GM21367 (cell line): ENCODE measurements around the gene TPO.

Source experiments
- ATAC-seq: cut with Tn5 transposase; IDR thresholded peaks from one replicate; pipeline ENCODE4 v1.9.1; 2021; ENCODE audit not compliant: unreplicated experiment

The TPO gene

DNA sequence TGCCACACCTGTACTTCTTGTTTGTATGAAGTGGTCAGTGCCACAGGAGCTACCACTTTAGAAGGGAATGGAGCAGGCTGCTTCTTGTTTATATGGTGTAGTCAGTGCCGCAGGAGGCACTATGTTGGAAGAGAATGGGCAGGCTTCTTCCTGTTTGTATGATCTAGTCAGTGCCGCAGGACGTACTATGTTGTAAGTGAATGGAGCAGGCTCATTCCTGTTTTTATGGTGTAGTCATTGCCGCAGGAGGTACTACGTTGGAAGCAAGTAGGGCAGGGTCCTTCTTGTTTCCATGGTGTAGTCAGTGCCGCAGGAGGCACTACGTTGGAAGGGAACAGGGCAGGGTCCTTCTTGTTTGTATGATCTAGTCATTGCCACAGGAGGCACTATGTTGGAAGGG is 27.3 kb downstream of the TPO start:
- ATAC-seq = no peak

DNA sequence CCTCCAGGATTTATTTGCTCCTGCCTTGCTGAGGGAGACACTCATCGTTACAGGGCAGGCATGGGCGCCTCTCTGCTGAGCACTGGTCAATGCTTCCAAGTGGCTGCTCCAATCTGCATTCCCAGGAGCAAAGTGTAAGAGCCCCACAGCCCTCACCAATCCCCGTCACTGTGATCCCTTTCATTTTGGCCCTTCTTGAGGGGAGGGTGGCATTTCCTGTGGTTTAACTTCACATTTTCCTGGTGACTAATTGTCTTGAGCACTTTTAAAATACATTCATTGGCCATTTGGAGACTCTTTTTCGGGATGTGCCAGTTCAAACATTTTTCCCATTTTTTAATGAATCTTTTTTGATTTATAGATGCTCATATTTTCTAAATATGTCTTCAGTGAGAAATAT is 33.0 kb downstream of the TPO start:
- ATAC-seq = no peak

DNA sequence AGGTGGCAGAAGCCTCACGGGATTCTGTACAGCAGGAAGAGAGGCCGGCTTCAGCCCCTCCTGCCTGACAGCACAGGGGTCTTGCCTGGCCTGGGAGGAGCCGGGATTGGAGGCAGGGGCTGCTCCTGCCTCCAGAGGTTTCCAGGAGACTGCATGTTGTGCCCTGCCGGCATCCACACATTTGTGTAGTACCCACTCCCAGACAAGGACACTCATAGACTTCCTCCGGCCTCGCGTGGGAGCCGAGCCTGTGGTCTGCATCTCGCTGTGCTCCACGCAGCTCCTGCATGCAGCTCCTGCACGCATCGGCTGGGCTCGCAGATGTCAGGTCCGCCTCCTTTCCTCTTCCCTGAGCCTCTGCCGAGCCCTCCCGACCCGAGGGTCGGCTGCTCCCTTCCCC is 34.7 kb downstream of the TPO start:
- no peak for ATAC-seq

DNA sequence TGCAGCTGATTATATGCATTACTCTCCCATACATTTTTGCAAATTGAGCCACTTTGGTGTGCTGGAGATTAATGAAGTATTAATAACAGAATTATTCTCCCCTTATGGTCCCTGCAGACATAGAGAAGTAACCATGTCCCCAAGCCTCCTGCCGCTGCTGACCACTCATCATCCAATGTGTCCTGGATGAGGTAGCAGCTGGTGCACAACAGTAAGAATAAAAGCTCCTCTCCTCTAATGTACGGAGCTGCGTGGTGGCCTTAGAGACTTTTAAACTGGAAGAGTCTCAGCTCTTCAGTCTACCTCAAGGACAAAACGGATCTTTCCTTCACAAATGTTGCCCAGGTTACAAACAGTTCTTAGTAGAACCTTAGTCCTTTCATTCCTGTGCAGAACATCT is 37.7 kb downstream of the TPO start:
- no peak for ATAC-seq

DNA sequence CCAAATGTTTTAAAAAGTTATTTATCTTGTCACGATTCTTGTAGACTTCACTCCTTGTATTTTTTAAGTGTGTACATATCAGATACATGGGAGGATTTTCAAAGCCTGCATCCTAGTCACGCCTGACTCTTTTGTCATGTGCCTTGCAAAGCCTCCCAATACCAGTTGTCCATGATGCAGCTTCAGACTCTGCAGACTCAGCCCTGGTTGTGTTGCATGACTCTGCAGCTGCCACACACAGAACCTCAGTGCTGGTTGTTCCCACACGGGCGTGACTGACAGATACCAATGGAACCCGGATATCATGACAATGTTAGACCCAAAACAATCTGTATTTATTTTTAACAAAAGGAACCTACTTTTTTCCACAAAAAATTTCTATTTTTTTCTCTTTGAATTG is 38.2 kb downstream of the TPO start:
- no peak for ATAC-seq

DNA sequence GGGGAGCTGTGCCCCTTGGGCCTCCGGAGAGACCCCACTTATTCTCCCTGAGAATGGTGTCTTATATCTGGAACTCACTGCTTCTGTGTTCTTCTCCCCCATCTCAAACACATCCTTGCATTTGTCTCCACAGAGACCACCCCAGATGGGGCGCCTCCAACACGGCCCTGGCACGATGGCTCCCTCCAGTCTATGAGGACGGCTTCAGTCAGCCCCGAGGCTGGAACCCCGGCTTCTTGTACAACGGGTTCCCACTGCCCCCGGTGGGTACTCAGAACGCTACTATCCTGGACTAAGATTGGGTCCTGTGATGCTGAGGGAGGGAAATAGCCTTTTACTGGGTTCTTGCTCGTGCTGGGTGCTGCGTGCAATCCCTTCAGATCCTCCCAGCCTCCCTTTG is 40.3 kb downstream of the TPO start:
- ATAC-seq = no peak

DNA sequence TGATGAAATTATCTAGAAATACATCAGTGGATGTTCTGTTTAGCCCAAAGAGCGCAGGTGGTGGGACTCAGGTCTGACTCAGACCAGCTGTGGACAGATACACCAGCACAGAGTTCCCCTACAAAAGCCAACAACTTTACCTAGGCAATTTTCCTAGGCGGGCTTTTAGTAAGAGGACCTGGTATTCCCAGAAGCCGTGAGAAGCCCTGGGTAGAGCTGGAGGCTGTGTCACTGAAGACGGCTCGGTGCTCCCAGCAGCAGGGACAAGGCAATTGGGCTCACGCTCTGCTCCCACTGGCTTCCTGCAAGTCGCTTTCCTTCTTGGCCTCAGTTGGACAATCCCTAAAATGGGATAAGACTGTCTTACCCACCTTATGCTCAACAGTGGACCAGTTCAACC is 41.1 kb downstream of the TPO start:
- ATAC-seq = no peak

DNA sequence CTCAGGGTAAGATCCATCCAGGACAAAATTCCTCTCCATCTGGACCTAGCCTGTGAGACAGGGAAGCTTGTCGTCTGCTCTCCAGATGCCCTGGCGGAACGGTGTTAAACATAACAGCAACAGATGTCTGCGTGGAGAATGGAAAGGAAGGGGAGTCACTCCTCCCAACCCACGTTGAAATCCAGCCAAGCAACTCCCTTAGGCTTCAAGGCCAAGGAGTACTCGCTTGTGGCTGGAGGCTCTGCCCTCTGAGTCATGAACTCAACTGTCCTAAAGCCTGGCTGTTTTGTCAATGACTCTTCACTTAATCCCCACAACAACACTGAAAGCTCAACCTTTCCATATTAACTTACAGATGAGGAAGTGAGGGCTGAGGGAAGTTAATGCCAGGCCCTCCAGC is 42.2 kb downstream of the TPO start:
- no peak for ATAC-seq

DNA sequence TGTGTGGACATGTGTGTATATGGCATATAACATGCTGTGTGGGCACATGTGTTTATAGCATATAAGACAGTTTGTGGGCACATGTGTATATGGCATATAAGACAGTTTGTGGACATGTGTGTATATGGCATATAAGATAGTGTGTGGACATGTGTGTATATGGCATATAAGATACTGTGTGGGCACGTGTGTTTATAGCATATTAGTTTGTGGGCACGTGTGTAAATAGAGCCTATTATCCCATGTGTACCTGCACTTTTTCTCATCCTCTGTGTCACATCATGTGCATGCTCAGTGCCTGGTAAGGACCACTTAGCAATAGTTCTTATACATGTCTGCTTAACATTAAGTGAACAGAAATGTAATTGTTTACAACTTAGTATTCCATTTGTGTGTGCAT is 45.2 kb downstream of the TPO start:
- ATAC-seq = no peak

DNA sequence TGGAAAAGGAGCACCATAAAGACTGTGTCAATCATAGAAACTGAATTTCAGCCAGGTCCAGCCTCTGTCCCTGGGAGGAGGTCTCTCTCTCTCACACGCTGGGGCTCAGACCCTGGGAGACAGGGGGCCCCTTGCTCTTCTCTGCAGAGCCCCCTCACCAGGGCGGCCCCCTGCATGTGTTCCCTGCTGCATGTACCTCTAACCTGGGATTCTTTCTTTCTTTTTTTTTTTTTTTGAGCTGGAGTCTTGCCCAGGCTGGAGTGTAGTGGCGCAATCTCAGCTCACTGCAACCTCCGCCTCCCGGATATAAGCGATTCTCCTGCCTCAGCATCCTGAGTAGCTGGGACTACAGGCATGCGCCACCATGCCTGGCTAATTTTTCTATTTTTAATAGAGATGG is 46.5 kb downstream of the TPO start:
- no peak for ATAC-seq

DNA sequence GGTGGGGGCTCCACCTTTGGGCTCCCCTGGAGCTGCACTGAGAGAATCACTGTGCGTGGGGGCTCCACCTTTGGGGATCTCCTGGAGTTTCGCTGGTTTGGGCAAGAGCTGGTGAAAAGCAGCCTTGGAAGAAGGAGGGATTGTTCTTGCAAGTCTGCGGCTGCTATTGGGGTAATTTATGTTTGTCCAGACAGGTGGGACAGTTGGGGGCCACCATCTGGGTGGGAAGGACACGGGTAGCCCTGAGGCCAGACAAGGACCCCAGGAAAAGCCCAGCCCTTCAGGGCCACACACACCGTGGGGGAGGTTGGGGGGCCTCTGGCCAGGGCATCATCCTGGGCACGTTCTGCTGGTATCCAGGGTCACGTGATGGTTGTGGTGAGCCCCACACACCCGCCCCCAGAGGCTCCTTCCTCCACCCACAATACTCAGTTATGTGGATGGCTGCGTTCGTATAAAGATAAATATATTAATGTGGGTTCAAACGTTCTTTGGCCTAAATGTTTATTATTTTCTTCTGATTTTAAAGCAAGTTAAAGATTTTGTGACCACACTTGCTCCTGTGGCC is 47.7 kb downstream of the TPO start:
- ATAC-seq = no peak

DNA sequence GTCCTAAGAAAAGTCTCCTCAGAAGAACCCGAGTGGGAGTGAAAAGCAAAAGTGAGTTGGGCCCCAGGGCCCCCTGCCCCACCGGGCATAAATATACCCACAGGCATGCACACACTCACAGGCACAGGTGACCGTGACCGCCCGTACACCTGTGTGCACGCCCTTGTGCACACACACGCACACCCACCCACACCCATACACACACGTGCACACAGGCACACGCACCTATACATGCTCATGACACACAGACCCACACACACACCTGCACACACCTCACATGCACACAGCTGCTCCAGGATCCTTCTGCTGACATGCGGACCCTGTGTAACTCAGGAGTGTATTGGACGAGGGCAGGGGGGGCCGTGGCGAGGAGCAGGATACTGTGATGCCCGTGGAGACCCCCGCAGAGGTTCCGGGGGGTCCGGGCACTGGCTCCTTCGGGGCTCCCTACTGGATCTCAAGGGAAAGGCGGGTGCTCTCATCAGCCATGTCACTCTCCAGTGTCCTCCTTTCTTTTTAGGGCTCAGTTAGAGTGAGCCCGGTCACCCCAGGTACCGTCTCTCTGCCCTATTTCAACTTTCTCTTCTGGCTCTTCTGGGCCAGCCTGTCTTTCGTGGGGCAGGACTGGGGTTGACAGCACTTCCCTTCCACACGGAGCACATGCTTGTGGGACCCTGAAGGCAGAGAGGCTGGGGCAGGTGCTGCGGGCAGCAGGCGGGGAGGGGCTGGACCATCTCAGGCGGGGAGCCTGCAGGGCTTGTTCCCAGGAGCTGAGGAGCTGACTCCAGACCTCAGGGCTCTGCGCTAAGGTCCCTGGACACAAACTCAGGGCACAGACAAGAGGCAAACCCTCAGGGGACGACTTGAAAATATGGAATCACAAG is 48.5 kb downstream of the TPO start:
- no peak for ATAC-seq

DNA sequence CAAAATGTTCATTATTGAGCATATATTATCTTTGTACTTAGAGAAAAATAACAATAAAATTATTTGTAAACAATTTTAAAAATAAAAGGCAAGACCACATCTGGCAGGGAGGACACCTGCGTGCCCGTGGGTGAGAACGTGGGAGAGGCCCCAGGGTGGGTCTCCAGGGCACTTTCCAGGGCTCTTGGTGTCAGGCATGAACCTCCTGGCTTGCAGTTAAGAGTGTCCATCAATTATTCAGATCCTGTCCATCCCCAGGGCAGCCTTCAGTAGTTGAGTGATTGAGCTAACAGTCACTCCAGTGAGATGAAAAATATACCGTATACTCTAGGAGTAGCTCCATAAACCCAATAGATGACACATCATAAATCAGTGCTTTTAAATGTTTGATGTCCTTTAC is 49.7 kb downstream of the TPO start:
- ATAC-seq = no peak

DNA sequence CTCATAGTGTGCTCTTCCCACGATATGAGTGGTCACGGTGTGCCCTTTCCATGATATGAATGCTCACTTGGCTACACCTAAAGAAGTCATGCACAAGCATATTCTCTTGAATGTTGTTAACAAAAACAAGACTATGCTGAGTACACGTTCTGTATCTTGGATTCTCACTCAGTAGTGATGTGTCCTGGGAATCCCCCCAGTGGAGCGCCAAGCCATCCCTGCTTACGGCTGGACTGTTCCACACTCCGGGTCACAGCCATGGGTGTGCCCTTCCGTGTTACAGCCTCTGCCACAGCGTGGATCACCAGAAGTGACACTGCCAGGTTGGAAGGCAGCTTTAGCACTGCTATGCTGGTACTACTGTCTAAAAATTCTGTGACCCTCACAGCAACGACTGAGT is 59.1 kb downstream of the TPO start:
- no peak for ATAC-seq

DNA sequence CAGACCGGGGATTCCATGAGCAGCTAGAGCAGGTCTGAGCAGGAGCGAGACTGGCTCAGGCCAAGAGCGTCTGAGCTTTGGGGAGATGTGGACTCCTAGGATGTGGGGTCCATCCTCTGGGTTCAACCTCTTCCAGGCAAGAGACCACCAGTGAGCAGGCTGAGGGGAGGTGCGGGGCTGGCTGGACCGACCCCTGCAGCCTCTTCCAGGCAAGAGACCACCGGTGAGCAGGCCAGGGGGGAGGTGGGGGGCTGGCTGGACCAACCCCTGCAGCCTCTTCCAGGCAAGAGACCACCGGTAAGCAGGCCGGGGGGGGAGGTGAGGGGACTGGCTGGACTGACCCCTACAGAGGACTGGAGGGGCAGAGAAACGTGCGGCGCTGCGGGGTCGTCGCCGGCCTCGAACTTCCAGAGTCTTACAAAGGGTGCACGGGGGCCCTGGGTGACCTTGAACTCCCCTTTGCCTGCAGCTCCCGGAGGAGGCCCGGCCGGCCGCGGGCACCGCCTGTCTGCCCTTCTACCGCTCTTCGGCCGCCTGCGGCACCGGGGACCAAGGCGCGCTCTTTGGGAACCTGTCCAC is 63.4 kb downstream of the TPO start:
- no peak for ATAC-seq

DNA sequence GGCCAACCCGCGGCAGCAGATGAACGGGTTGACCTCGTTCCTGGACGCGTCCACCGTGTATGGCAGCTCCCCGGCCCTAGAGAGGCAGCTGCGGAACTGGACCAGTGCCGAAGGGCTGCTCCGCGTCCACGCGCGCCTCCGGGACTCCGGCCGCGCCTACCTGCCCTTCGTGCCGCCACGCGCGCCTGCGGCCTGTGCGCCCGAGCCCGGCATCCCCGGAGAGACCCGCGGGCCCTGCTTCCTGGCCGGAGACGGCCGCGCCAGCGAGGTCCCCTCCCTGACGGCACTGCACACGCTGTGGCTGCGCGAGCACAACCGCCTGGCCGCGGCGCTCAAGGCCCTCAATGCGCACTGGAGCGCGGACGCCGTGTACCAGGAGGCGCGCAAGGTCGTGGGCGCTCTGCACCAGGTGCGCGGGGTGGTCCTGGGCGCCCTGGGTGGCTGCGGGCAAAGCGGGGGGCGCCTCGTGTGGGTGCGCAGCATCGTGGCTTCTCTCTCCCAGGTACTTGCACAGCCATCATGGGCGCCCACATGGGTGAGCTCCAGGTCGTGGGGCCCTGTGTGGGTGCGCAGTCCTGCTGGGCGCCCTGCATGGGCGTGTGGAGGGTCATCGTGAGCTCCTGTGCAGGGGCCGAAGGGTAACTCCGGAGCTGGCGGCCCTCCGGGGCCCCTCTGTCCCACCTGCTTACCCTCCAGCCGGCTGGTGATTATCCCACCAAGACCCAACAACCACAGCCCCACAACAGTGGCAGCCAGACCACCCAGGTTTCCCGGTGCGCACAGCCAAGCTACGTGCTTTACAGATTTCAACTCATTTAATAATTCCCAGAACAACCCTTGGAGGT is 64.2 kb downstream of the TPO start:
- no peak for ATAC-seq

DNA sequence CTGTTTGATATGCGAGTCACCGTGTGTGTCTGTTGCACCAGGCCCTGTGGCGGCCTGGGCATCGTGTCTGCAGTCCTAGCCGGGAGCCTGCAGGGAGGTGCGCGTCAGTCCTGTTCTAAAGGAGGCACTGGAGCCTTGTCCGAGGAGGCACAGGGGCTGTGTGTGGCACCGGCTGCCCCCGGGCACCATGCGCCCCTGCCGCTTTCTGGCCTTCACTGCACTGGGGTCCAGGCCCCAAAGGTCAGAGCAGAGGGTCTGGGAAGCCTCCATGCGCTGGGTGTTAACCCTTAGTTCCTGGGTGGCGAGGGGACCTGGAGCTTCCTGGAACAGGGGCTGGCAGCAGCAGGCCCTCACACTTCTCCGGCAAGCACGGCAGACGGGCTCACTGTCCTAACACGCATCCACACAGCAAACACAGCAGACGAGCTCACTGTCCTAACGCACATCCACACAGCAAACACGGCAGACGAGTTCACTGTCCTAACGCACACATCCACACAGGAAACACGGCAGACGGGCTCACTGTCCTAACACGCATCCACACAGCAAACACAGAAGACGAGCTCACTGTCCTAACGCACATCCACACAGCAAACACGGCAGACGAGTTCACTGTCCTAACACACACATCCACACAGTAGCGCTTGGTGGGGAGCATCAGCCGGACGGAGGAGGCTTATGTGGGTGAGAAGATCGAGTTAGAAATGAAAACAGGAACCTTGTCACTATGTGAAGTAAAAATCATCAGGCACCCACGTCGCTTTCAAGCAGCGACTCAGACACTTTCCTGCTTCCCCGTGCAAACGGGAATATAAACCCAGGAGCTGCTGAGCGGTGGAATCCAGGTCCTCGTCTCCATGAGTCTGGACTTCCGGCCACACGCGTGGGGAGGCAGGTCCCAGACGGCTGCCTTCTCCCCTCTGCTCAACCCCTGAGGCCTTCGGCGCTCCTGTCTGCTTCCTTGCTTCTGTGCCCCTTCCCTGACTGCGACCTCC is 65.3 kb downstream of the TPO start:
- no peak for ATAC-seq

DNA sequence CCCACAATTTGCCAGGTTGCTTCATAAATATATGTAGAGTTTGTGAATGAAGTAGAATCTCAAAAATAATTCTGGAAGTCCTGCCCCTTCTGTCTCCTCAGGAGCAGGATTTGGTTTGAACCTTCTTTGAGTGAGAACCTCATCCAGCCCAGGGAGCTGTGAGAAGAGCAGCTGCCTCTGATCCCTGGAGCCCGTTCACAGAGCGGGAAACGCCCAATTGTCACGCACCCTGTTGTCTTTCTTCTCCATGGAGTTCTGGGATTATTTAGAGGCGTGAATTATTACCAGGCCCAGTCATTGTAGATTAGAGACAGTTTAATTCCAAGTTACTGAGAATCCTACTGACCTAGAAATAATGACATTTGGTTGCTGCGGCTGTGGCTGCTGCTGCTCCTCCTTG is 66.1 kb downstream of the TPO start:
- ATAC-seq = no peak

DNA sequence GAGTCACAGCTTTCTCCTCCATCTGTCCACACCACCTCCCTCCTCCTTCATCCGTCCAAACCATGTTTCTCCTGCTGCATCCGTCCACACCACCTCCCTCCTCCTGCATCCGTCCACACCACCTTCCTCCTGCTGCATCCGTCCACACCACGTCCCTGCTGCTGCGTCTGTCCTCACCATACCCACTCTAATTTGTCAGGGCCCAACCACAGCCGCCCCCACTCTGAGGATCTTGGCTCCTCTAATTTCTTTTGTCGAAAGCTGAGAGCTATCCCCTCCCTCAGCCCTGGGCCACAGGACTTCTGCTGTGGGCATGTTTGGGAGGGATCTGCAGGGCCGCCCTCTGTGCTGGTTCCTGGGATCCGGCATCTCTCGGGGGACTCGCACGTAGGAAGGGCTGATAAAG is 67.4 kb downstream of the TPO start:
- ATAC-seq = no peak
